HepG2 (cell line): ENCODE data around the gene SCYL1. TPM values are rescaled to one million over a fixed set of nuclear protein-coding genes. Genes with fewer than 3 reads are reported as not detected.
A peak's percentile ranks its signal among the peaks of the same experiment; 100 is the strongest.

ENCODE experiments used
- ARID3A ChIP-seq: IDR thresholded peaks from 2 replicates; pipeline ENCODE4 v1.6.1; 2012; ENCODE audit warnings: low read depth, low read length, improper control_type of control experiment
- ARID4A ChIP-seq: sonication (generic); formaldehyde crosslinking; IDR thresholded peaks from 2 replicates; pipeline ENCODE4 v1.5.0; 2020; ENCODE audit warnings: mild to moderate bottlenecking, missing genetic modification reagents, borderline replicate concordance
- ATF3 ChIP-seq: sonication (generic); formaldehyde crosslinking; IDR thresholded peaks from 2 replicates; pipeline ENCODE4 v1.4.0; 2020; ENCODE audit warnings: missing genetic modification reagents
- CHD2 ChIP-seq: IDR thresholded peaks from 2 replicates; pipeline ENCODE4 v1.6.1; 2011; ENCODE audit warnings: low read depth, low read length, improper control_type of control experiment
- CREM ChIP-seq, 2 experiments: sonication (generic) in 1 of 2; formaldehyde crosslinking in 1 of 2; IDR thresholded peaks; 2 replicates each; pipeline versions ENCODE4 v1.4.0 to v1.6.1; 2016 to 2020; ENCODE audit warnings: antibody characterized with exemption in 1 of 2, mild to moderate bottlenecking in 1 of 2, missing genetic modification reagents in 1 of 2
- GABPA ChIP-seq, 2 experiments: IDR thresholded peaks; 2 replicates each; pipeline ENCODE4 v1.6.1; 2011 to 2016; ENCODE audit warnings: low read depth in 2 of 2, low read length in 1 of 2, missing biosample characterization in 1 of 2, missing genetic modification characterization in 1 of 2
- GPN1 ChIP-seq: sonication (generic); formaldehyde crosslinking; IDR thresholded peaks from 2 replicates; pipeline ENCODE4 v1.5.1; 2020; ENCODE audit warnings: missing genetic modification reagents, borderline replicate concordance
- GTF2F1 ChIP-seq: fragments of 150-350 bp; IDR thresholded peaks from 2 replicates; pipeline ENCODE4 v1.6.1; 2014; ENCODE audit warnings: low read length
- HNRNPH1 ChIP-seq: fragments of 200-400 bp; formaldehyde crosslinking; optimal IDR thresholded peaks from 2 replicates; pipeline ENCODE3; 2017; ENCODE audit warnings: mild to moderate bottlenecking, low read depth, low read length
- JARID2 ChIP-seq: sonication (generic); formaldehyde crosslinking; IDR thresholded peaks from 2 replicates; pipeline ENCODE4 v1.8.1; 2023; ENCODE audit warnings: missing genetic modification reagents, inconsistent platforms; ENCODE audit not compliant: insufficient replicate concordance
- KDM5A ChIP-seq: fragments of 200-600 bp; sonication (generic); IDR thresholded peaks from 2 replicates; pipeline ENCODE4 v1.7.0; 2018; ENCODE audit warnings: antibody characterized with exemption, mild to moderate bottlenecking, low read length, borderline replicate concordance
- MXD3 ChIP-seq: IDR thresholded peaks from 2 replicates; pipeline ENCODE4 v1.6.1; 2016; ENCODE audit warnings: mild to moderate bottlenecking, missing biosample characterization, missing genetic modification reagents
- SNAPC5 ChIP-seq: sonication (generic); formaldehyde crosslinking; IDR thresholded peaks from 2 replicates; pipeline ENCODE4 v1.8.1; 2023; ENCODE audit warnings: mild to moderate bottlenecking, missing genetic modification reagents, borderline replicate concordance
- TFAP4 ChIP-seq: sonication (generic); IDR thresholded peaks from 2 replicates; pipeline ENCODE4 v1.6.1; 2016; ENCODE audit warnings: low read depth, borderline replicate concordance
- XBP1 ChIP-seq: sonication (generic); formaldehyde crosslinking; IDR thresholded peaks from 2 replicates; pipeline ENCODE4 v1.5.0; 2020; ENCODE audit warnings: missing genetic modification reagents
- XRCC5 ChIP-seq: fragments of 200-400 bp; formaldehyde crosslinking; optimal IDR thresholded peaks from 2 replicates; pipeline ENCODE3; 2017; ENCODE audit warnings: mild to moderate bottlenecking, low read length
- ZFP90 ChIP-seq: sonication (generic); formaldehyde crosslinking; IDR thresholded peaks from 2 replicates; pipeline ENCODE4 v1.8.0; 2022; ENCODE audit warnings: missing genetic modification reagents, mild to moderate bottlenecking, inconsistent platforms, borderline replicate concordance
- ZNF549 ChIP-seq: sonication (generic); formaldehyde crosslinking; IDR thresholded peaks from 2 replicates; pipeline ENCODE4 v1.5.0; 2020; ENCODE audit warnings: missing genetic modification reagents
- ZNF607 ChIP-seq: sonication (generic); formaldehyde crosslinking; IDR thresholded peaks from 2 replicates; pipeline ENCODE4 v1.5.1; 2020; ENCODE audit warnings: missing genetic modification reagents, mild to moderate bottlenecking, borderline replicate concordance
- ZNF670 ChIP-seq: sonication (generic); formaldehyde crosslinking; IDR thresholded peaks from 2 replicates; pipeline ENCODE4 v1.8.0; 2022; ENCODE audit warnings: mild to moderate bottlenecking, missing genetic modification reagents, borderline replicate concordance
- ZNF792 ChIP-seq: IDR thresholded peaks from 2 replicates; pipeline ENCODE4 v1.6.1; 2016
- polyA plus RNA-seq, 8 experiments: library from polyadenylated mRNA; depleted of rRNA in 3 of 8; stranded (reverse) in 7 of 8; unstranded in 1 of 8; fragments of >200 nt; fragmentation: Illumina TruSeq in 4 of 8; extraction: Trizol in 4 of 8; gene quantifications; 2 replicates each; pipeline versions ENCODE4 v1.2.1 to v1.2.3, GENCODE V29; 2011 to 2016; ENCODE audit warnings: low read depth in 4 of 8, missing spikeins in 1 of 8, mixed read lengths in 1 of 8; ENCODE audit not compliant: insufficient read depth in 1 of 8
- total RNA-seq, 5 experiments: library from RNA; depleted of rRNA; stranded (reverse); fragments of >200 nt; fragmentation: Illumina TruSeq; extraction: Trizol; gene quantifications; 2 replicates each; pipeline ENCODE4 v1.2.3, GENCODE V29; 2016; ENCODE audit warnings: low read depth in 1 of 5

SCYL1 gene
- total and polyA plus RNA-seq, 2 of the 13 experiments (the other 11 are each of a cell fraction or from before 2014, with no cell fraction given) = 65.9 to 103 TPM

- peak; percentile 63 for TF ChIP-seq KDM5A
- no peak; the same call in 1 of the 2 replicates for TF ChIP-seq ZNF670
- TF ChIP-seq CHD2 = peak; percentile 86
- TF ChIP-seq GTF2F1 = peak; percentile 96
- peak; percentile 76 for TF ChIP-seq CREM (IDR thresholded peaks at IDR 0.05)
- no peak for TF ChIP-seq CREM (CRISPR knock-in tag; IDR thresholded peaks at IDR 0.05)
- TF ChIP-seq MXD3 (CRISPR knock-in tag) = peak; percentile 94
- 0 out of 2 replicates have a peak, but pooled peaks have one; percentile 70 for TF ChIP-seq SNAPC5
- peak; percentile 70 for TF ChIP-seq XRCC5
- peak; percentile 96 for TF ChIP-seq ZNF792 (CRISPR knock-in tag)
- TF ChIP-seq ARID4A (CRISPR knock-in tag) = peak; percentile 56; the same call in 1 of the 2 replicates
- no peak for TF ChIP-seq GABPA (IDR thresholded peaks at IDR 0.05; ENCODE audit: low read depth, low read length)
- peak; percentile 63 for TF ChIP-seq GABPA (CRISPR knock-in tag; IDR thresholded peaks at IDR 0.05; ENCODE audit: low read depth)
- no peak for TF ChIP-seq GPN1 (CRISPR knock-in tag)
- TF ChIP-seq ZNF549 = no peak
- peak; percentile 36; the same call in 1 of the 2 replicates for TF ChIP-seq TFAP4
- TF ChIP-seq ZFP90 = peak; percentile 10; the same call in 1 of the 2 replicates
- TF ChIP-seq ARID3A = peak; percentile 90
- TF ChIP-seq HNRNPH1 = peak; percentile 93
- TF ChIP-seq JARID2 (CRISPR knock-in tag) = no peak
- no peak for TF ChIP-seq ZNF607
- peak; percentile 62 for TF ChIP-seq XBP1 (CRISPR knock-in tag)
- TF ChIP-seq ATF3 (CRISPR knock-in tag) = peak; percentile 73
Observed at GRCh38 chr11:65498977-65499712, 25.7 kb upstream of the SCYL1 start, which contains the start of gene MALAT1 (continued).
